Neutrophil (primary cell): Measurements from ENCODE around the gene SEC31A.

Experiments used
- H3K27ac ChIP-seq: fragments of 200-600 bp; sonication (generic); 2 replicates; pipeline ENCODE4 v1.5.1; 2016; ENCODE audit warnings: mild to moderate bottlenecking, moderate library complexity
- H3K27me3 ChIP-seq: fragments of 200-600 bp; sonication (generic); 2 replicates; pipeline ENCODE4 v1.6.0; 2016; ENCODE audit warnings: mild to moderate bottlenecking
- H3K36me3 ChIP-seq: fragments of 200-600 bp; sonication (generic); 2 replicates; pipeline ENCODE4 v1.5.1; 2017
- H3K4me1 ChIP-seq, 2 experiments: fragments of 200-600 bp in 1 of 2; sonication (generic) in 1 of 2; 1 replicate in 1 of 2; 2 replicates in 1 of 2; pipeline versions ENCODE4 v1.5.1 to v1.6.1; 2013 to 2016; ENCODE audit warnings: low read depth in 1 of 2, low read length in 1 of 2, mild to moderate bottlenecking in 1 of 2, moderate library complexity in 1 of 2; ENCODE audit not compliant: control insufficient read depth in 1 of 2, insufficient read depth in 1 of 2
- H3K4me3 ChIP-seq, 2 experiments: fragments of 200-600 bp in 1 of 2; sonication (generic) in 1 of 2; 1 replicate in 1 of 2; 2 replicates in 1 of 2; pipeline ENCODE4 v1.5.1; 2013 to 2016; ENCODE audit warnings: low read depth in 1 of 2, low read length in 1 of 2, mild to moderate bottlenecking in 1 of 2, moderate library complexity in 1 of 2
- H3K9me3 ChIP-seq: fragments of 200-600 bp; sonication (generic); 2 replicates; pipeline ENCODE4 v1.5.1; 2016
- CTCF ChIP-seq: fragments of 200-600 bp; sonication (generic); IDR thresholded peaks from 2 replicates; pipeline ENCODE4 v1.5.1; 2016; ENCODE audit warnings: antibody characterized with exemption

SEC31A gene

GRCh38 chr4:82890901-82891706, at the start of gene SEC31A:
Gene SEC31A (minus strand): TSS chr4:82891153. CDS start chr4:82881936, 9,217 bp downstream.
- H3K27me3 ChIP-seq = no peaks in the 10 kb centered on the region
- no peaks in the 10 kb centered on the region for H3K9me3 ChIP-seq
- peaks cover 21% of the 10 kb centered on the region for H3K36me3 ChIP-seq
- peak; percentile 44 for TF ChIP-seq CTCF
- H3K4me3 ChIP-seq = peak within 1 kb of the TSS; percentile 84 to 93
- H3K27ac ChIP-seq = peak within 1 kb of the TSS; percentile 93
- H3K4me1 ChIP-seq = peaks cover 26 to 28% of the 10 kb centered on the region in 2 experiments

GRCh38 chr4:82939414-82939813, 48.5 kb upstream of the SEC31A start:
- H3K36me3 ChIP-seq = peaks cover 84% of the 10 kb centered on the region
- TF ChIP-seq CTCF = no peak
- H3K4me3 ChIP-seq = no peak overlapping the region

GRCh38 chr4:82934441-82934840, 43.5 kb upstream of the SEC31A start:
- no peaks in the 10 kb centered on the region for H3K4me1 ChIP-seq
- H3K27me3 ChIP-seq = no peaks in the 10 kb centered on the region
- H3K4me3 ChIP-seq = no peak overlapping the region
- no peaks in the 10 kb centered on the region for H3K9me3 ChIP-seq
- H3K27ac ChIP-seq = no peak overlapping the region
- TF ChIP-seq CTCF = no peak
- peaks cover 74% of the 10 kb centered on the region for H3K36me3 ChIP-seq

More at GRCh38 chr4:82939414-82939813, 48.5 kb upstream of the SEC31A start:
- Histone ChIP-seq H3K4me1 (no peaks in the 10 kb centered on the region), H3K9me3 (no peaks in the 10 kb centered on the region), H3K27ac (no peak overlapping the region), H3K27me3 (no peaks in the 10 kb centered on the region)

- no peak overlapping the region for H3K4me3 ChIP-seq
- TF ChIP-seq CTCF = no peak
- peaks cover 51% of the 10 kb centered on the region for H3K36me3 ChIP-seq
- no peaks in the 10 kb centered on the region for H3K4me1 ChIP-seq
- H3K27me3 ChIP-seq = no peaks in the 10 kb centered on the region
- no peaks in the 10 kb centered on the region for H3K9me3 ChIP-seq
- H3K27ac ChIP-seq = no peak overlapping the region
These were observed 40.1 kb upstream of the SEC31A start for GRCh38 chr4:82930848-82931755.

GRCh38 chr4:82921795-82922194, 30.8 kb upstream of the SEC31A start:
- TF ChIP-seq CTCF = no peak
- Histone ChIP-seq H3K4me3 (no peak overlapping the region), H3K36me3 (peaks cover 9% of the 10 kb centered on the region), H3K9me3 (no peaks in the 10 kb centered on the region), H3K27me3 (no peaks in the 10 kb centered on the region), H3K27ac (no peak overlapping the region), H3K4me1 (no peaks in the 10 kb centered on the region)
